COLO829 (cell line): Measurements from ENCODE around the gene TRIM58.
A peak's percentile ranks its signal among the peaks of the same experiment; 100 is the strongest.

Experiments used
- DNase-seq: peaks from one replicate; pipeline ENCODE4 v3.0.0; 2012; ENCODE audit warnings: low spot score

Gene TRIM58, protein sequence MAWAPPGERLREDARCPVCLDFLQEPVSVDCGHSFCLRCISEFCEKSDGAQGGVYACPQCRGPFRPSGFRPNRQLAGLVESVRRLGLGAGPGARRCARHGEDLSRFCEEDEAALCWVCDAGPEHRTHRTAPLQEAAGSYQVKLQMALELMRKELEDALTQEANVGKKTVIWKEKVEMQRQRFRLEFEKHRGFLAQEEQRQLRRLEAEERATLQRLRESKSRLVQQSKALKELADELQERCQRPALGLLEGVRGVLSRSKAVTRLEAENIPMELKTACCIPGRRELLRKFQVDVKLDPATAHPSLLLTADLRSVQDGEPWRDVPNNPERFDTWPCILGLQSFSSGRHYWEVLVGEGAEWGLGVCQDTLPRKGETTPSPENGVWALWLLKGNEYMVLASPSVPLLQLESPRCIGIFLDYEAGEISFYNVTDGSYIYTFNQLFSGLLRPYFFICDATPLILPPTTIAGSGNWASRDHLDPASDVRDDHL

DNA sequence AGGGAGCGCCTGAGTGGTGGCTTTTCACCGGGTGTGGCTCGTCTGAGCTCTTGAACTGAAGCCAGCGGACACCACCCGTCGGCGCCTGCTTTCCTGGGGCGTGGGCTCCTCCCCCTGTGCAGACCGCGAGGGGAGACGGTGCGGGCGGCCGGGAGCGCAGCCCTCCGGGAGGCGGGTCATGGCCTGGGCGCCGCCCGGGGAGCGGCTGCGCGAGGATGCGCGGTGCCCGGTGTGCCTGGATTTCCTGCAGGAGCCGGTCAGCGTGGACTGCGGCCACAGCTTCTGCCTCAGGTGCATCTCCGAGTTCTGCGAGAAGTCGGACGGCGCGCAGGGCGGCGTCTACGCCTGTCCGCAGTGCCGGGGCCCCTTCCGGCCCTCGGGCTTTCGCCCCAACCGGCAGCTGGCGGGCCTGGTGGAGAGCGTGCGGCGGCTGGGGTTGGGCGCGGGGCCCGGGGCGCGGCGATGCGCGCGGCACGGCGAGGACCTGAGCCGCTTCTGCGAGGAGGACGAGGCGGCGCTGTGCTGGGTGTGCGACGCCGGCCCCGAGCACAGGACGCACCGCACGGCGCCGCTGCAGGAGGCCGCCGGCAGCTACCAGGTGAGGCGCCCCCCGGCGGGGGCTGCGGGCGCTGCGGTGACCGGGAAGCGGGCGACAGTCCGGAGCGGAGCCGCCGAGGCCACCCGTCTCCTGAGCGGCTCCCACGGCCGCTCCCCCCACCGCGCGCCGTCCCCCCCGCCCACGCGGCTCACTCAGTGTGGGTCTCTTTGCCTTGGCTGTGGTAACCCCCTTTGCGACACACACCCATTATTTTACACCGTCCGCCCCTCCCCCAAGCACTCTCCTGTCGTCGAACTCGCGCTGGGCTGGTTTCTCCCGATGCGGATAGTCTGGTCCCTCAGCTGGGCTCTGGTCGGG lies at the start of gene TRIM58:
TRIM58 (plus strand) TSS at position 119 of the 916 bp plus-strand sequence; CDS start at position 179, 60 bp downstream.
- peak; percentile 53 for DNase-seq

DNA sequence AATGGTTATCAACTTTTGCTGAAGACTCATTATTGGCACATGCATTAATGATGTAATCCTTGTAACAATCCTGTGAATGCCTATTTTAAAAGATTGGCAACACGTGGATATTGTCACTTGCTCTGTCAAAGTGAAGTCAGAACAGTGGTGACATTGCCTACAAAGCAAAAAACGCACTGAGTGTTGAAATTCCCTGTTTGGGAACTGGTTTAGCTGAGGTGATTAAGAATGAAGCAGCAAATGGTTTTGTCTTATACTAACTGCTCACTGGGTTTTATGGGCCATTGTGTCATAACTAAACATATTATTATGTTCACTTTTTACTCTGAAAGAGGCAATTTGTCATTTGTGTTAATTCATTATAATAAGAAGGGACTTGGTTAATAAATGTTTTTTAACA lies 44.4 kb upstream of the TRIM58 start:
- DNase-seq: no peak

DNA sequence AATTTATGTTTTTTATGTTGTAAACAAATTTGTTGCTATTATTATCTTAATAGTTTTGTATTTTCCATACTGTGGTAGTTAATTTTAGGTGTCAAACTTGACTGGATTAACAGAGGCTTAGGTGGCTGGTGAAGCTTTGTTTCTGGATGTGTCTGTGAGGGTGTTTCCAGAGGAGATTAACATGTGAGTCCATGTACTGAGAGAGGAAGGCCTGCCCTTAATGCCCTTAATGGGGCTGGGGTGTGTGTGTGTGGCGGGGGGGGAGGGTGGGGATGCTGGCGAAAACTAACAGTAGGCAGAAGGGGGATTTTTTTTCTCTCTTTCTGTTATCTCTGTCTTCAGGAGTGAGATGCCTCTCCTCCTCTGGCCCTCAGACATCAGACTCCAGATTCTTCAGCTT lies 34.9 kb upstream of the TRIM58 start:
- DNase-seq: no peak

DNA sequence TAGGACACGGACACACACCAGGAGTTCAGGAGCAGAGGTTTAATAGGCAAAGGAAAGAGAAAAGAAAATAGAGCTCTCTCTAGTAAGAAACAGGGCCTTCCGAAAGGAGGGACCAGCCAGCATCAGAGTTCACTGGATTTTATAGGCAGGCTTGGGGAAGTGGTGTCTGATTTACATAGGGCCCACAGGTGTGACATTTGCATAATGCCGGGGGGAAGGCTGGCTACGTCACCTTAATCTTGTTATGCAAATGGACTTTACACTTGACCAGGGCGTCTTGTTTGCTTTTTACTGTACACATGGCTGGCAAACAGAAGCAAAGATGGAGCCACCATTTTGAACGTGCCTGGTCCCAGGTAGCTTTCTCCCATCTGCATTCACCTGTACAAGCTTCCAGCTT lies 33.0 kb upstream of the TRIM58 start, which contains the start of gene OR14A16:
OR14A16 (minus strand) TSS at position 97 of the 400 bp plus-strand sequence. CDS start 8,390 bp downstream, outside the sequence.
- no peak for DNase-seq

DNA sequence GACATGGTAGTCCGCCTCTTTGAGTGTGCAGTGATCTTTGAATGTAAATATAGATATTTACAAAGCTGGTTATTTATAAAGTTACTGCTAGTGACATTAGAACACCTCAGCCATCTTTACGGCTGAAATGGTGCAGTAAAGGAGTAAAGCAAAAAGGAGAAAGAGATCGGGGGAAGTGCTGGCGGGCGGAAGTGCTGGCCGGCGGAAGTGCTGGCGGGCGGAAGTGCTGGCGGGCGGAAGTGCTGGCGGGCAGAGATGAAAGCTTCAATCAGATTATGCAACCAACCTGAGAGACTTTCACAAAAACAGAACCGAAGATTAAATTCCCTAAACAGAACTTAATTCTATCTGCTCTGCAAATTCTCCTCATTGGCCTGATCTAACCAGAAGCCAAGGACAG lies 31.6 kb upstream of the TRIM58 start:
- no peak for DNase-seq

DNA sequence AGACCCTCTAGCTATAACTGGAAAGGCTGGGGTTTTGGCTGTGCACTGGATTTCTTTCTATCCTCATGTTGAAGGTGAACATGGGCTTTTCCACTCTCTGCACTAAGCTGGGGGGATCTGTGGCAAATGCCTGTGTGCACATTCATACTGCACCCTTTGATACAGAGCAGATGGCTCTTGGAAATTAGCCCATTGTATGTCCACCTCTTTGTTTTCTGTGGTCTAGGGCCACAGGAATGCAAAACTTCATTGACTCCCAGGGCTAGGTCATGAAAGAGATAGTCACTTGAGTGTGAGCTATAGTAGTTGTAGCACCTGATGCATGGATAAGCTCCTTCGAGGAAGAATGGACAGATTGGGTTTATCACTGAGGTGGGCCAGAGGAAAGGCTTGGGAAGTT lies 27.3 kb upstream of the TRIM58 start:
- DNase-seq: no peak

DNA sequence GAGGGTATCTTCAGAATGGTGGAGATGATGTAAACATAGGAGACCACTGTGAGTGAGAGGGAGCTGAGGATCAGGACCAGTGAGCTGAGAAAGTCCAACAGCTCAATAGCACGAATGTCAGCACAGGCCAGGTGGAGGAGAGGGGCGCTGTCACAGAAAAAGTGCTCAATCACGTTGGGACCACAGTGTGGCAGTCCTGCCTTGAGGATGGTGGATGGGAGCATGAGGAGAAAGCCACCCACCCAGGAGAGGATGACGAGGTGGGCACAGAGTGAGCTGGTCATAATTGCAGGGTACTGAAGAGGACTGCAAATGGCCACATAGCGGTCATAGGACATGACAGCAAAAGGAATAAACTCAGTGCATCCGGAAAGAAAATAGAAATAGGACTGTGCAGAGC lies 23.4 kb upstream of the TRIM58 start:
- DNase-seq: no peak

DNA sequence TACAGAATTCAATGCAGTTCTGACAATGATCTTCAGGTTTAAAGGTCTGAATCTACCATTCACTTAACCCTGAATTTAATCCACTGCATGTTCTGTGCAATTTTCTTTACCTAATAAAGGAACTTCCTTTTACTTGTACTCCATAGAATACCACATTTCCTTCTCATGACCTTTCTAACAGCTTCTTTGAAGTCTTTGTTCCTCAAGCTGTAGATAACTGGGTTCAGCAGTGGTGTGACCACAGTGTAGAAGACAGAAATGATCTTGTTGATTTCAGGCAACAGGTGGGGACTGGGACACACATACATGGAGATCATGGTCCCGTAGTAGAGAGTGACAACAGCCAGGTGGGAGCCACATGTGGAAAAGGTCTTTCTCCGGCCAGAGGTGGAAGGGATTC lies 16.2 kb upstream of the TRIM58 start:
- DNase-seq: no peak

DNA sequence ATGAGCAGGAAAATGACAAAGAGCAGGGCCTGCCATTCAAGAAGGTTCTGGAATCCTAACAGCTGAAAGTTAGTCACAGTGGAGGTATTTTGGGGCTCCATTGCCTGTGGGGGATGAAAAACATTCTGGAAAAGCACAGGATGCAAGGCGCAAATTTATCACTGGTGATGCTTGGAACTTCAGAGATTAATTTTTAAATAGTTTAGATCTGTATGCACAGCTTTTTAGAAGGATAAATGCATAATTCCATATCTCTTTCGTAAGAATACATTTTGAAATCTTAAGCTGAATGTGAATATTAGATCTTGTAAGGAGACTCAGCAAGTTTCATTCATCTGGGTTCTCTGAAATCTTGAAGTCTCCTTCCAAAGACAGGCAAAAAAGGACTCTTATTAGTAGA lies 15.2 kb upstream of the TRIM58 start, which contains the start of gene OR11L1:
OR11L1 (minus strand) TSS at position 101 of the 400 bp plus-strand sequence; CDS start at position 101, 0 bp downstream.
- no peak for DNase-seq

DNA sequence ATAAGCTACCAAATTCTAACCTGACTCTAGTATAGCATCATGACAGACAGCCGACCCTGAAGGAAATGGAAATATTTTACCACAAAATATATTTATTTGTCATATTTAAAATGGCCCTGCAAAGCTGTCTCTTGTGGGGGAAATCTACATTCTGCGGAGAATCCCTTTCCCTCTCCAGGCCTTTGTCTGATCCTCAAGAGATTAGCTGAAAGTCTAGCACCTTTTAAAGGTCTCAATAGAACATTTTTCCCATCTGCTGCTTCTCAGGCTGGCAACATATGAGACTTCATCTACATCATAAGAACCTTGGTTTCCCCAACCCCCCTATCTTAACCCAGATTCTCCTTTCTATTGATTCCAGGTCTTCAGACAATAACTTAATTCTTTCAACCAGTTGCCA lies 13.6 kb upstream of the TRIM58 start:
- no peak for DNase-seq

DNA sequence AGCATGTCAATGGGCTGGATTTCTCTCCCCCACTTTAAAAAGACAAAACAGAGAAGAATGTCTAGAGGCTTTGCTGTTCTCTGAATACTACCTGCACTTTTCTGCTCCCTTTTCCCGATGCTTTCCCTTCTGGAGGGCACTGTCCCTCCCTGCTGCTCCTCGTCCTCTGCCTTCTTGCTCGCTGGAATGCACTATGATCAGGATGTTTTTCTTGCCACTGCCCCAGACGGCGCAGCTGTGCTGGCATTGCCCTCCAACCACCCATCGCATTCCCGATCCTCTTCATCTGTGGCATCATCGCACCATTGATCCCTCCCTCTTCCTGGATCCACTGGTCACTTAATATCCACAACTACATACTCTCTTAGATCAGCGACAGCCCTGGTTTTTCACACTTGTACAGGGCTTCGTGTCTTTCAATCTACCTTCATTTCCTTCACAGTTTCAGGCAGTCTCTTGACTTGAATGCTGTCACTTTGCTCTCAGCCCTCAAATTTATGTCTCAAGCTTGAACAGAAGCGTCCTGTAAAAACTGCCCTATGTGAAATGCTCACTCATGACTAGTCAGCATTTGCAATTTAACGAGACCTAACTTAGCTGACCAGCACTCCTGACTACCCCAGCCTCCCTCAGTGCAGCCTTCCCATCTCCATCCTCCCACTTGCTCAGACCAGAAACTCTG lies 11.8 kb upstream of the TRIM58 start:
- no peak for DNase-seq

DNA sequence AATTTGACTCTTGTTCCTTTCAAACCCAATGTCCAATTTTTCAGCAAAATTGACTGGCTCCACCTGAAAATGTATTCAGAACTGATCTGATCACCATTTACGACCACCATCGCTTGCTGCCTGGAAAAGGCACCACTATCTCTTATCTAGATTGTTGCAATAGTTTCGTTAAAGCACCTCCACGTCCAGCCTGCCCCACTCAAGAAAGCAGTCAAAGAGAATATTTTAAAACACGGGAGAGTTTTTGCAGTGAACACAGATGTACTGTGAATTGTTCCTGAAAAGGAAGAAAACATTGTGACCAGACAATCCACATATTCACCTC lies 11.3 kb upstream of the TRIM58 start:
- DNase-seq: no peak

DNA sequence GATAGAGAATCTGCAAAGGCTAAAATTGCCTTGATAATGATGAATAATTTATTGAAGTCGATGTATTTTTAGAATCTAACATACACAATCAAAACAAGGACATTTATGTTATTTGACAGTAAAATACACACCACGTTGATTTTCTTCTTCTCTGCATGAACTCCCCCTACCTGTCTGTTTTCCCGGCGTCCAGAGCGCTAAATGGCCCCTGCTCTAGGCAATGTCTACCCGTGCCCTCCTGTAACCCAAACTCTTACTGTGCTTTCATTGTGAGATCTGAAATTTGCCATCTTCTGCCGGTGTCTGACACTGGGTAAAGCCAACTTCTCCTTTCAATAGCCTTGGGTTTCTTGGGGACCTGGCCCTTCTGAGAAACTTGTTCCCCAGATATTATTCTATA lies 8.6 kb upstream of the TRIM58 start:
- no peak for DNase-seq

DNA sequence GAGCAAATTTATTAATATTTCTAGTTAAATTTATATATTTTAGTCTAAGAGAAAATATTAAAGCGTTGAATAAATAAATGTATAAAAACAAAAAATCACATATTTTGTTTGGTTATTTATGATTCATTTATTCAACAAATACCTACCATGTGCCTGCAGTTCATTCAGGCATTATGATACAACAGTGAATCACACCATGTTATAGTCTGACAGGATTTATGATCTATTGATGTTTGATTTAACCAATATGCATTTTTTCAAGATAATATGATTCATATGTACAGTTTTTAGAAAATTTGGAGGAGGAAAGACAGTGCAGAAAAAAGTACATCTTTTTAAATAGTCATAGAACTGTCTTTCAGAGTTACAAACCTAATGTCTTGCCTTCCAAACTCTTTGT lies 7.4 kb upstream of the TRIM58 start:
- no peak for DNase-seq

DNA sequence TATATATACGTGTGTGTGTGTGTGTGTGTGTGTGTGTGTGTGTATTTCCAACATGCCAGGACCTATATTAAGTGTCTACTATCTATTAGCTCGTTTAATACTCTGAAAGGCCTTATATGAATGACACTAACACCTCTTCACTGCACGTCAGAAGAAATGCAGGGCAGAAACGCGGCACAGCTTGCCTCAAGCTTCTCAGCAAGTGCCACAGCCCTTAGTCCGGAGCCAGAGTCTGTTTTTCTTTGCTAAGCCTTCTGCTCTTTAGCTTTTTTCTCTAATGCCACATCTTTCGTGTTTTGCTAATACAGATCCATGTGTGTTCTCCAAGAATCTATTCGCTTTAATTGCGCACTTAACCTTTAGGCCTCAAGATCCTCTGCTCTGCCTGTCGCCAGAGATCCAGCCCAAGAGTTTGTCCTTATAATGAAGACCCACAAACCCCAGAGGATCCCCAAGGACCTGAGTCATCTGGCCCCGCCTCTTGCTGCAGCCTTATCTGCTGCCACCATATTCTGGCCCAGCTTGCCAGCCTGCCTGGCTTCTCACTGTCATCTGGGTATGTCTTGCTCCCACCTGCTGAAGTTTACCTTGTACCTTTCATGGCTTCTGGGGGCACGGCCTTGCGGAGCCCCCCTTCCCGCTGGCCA lies 2.0 kb upstream of the TRIM58 start:
- DNase-seq: no peak

DNA sequence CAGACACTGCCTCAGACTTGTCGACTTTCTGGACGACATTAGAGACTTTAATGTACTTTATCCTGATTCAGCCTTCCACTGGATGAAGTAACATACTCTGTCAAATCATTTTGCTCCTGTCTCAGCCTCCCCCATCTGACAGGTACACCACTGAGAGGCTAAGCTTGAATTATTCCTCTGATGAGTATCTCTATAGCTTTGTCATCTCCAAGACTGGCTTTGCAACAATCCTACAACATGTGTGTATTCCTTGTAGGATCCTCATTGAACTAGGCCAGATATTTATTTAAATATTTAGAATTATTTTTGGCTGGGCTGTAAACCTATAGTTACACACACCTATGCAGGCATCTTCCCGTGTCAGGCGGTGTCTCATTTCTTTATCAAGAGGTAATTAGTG lies 1.1 kb upstream of the TRIM58 start:
- no peak for DNase-seq

DNA sequence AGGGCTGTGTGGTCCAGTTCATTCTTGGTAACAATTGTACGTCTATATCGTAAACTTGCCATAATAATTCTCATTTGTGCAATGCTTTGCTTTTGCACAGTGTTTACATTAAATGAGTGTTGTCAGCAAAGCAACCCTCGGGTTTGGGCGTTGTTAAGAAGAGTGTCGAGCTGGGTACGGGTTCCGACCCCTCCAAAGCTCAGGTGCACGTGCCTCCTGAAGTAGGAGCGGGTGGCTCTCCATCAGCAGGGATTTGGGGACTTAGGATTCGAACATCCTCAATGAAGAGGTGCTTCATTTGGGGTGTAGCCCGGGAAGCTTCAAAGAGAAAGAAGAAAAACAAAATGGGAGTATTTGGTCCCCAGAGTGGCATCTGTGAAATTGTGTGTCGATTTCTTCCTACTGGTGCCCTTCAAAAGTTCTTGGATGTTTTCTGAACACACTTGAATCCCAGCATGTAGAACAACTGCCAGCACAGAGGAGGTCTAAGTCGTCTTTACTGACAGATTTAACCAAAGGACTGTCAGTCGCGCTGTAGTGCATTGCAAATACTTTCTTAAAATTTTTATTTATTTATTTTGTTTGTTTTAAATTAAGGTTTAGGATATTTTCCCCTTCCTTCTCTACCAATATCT lies 1.1 kb downstream of the TRIM58 start:
- no peak for DNase-seq

DNA sequence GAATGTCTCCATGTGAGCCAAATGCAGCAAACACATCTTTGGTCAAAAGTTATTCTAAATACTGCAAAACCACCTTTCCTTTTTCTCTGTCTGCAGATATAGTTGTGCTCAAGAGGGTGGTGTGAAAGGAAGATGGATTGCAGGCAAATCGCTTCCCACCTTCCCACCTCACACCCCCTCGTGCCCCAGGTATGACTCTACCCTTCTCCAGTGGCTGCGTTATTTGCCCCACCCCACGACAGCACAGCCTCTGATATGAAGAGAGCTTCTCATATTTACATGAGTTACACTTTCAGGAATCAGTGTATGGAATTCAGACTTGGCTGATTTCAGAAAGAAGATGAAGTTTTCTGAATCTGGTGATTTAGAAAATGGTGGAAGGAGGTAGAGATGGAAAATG lies 5.8 kb downstream of the TRIM58 start:
- DNase-seq: no peak

DNA sequence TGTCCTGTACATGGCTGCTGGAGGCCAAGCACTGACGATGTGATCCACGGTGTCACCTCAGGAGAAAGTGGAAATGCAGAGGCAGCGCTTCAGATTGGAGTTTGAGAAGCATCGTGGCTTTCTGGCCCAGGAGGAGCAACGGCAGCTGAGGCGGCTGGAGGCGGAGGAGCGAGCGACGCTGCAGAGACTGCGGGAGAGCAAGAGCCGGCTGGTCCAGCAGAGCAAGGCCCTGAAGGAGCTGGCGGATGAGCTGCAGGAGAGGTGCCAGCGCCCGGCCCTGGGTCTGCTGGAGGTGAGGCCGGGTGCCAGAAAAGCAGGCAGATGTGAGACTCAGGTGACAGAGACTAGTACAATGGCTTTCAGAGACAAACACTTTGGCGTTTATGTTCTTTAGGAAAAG lies 7.7 kb downstream of the TRIM58 start:
- no peak for DNase-seq

DNA sequence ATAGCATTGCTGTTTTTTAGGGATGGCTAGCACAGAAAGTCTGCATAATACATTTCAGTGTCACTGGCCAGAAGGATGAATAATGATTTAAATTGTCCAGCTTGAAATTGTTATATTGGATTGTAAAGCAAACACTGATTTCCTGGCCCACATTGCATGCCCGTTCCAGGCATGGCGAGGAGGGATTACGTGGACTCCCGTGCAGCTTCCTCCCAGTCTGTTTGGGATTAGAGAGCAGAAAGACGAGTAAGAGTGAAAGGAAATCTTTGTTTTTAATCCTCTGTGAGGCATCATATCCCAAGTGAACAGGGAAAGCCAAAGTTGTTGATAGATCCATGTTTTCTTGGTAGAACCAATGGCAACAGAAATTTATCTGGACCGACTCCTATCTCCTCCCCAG lies 8.4 kb downstream of the TRIM58 start:
- no peak for DNase-seq

DNA sequence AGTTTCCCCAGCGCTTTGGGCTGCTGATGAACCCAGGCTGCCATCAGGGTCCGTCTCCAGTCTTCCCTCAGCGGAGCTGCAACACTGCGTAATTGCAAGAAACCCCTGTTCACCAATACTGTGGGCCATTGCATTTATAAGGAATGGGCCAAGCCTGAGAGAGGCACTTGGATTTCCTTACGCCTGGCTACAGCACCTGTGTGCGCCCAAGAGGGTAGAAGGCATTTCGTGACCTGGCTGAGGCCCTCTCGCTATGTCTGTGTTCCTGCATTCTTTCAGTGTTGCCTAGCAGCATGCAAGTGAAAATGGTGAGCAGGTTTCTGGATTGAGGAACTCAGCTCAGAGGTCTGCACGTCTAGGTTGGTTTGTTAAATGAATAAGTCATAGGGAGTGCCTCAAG lies 26.4 kb downstream of the TRIM58 start:
- no peak for DNase-seq
